HG02623 (cell line): ENCODE results near the gene OSGIN1.
"Not testable (repeated sequence)": the region's sequence is repeated elsewhere in the genome, so short reads cannot be mapped to it uniquely, and the experiment has no call there.

Source experiments
- ATAC-seq: cut with Tn5 transposase; IDR thresholded peaks from one replicate; pipeline ENCODE4 v1.9.1; 2021; ENCODE audit warnings: moderate library complexity; ENCODE audit not compliant: unreplicated experiment

OSGIN1 gene

DNA sequence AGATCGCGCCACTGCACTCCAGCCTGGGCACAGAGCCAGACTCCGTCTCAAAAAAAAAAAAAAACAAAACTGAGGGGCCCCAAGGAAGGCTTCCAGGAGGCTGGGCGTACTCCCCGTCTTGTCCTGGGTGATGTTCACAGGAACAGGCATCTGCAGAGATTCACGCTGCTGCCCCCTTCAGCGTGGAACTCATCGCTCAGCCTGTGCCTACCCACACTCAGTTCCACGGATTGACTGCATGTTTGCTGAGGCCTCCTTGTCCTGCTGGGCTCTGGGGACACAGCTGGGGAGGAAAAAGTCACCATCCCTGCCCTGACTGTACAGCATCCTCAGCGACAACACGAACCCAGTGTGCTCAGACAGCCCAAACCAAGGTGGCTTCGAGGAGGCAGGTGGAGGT lies 12.9 kb upstream of the OSGIN1 start:
- no peak for ATAC-seq

DNA sequence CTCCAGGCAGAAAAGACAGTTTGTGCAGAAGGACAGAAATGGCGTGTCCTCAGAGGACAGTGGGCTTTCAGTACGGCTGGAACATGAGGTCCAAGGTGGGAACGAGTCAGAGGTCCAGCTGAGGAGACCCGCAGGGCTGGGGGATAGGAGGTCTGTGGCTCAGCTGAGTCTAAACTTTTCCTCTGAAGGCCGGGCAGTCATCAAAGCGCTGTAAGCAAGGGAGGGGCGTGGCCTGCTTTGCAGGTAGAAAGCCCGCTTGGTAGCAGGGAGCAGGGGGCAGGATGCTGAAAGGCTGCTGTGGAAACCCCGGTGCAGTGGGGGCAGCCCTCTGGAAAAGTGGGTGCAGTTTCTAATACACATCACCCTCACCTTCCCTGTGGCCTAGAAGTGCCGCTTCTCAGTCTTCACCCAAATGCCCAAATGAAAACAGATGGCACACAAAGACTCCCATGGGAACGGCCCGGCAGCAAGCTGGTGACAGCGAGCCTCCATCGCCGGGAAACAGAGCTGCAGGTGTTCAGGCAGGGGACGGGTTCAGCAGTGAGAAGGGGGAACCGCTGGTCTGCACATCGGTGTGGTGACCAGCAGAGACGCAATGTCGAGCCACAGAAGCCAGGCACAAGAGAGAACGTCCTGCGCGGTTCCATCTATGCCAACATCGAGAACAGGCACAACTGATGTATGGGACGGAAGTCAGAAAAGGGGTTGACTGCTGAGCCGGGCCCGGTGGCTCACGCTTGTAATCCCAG lies 12.2 kb upstream of the OSGIN1 start:
- ATAC-seq = no peak

- ATAC-seq = not testable (repeated sequence)
Observed at GRCh38 chr16:83941546-83941945, 11.5 kb upstream of the OSGIN1 start.

DNA sequence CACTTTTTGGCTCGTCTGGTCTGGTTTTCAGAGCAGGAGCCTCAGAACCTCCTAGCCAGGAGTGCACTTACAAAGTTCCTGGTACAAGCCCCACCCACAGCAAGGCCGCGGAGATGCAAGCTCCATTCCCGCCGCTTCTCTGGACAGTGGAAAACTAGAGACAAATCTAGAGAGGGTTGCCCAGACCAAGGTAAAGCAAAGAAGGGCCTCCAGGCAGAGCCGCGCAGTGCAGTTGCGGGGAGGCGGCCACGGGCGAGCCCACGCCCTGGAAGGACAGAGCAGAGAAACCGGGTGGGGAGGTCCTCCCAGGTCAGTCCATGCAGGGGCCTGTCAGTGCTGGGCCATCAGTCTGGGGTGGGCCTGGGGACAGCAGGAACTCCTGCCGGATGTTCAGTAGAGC lies 11.0 kb upstream of the OSGIN1 start:
- ATAC-seq = no peak

- no peak for ATAC-seq
Observed at GRCh38 chr16:83942815-83943515, 10.1 kb upstream of the OSGIN1 start.

- ATAC-seq = no peak
Observed at GRCh38 chr16:83943516-83944050, 9.5 kb upstream of the OSGIN1 start.

- ATAC-seq = no peak
Observed at GRCh38 chr16:83945587-83945986, 7.5 kb upstream of the OSGIN1 start.

DNA sequence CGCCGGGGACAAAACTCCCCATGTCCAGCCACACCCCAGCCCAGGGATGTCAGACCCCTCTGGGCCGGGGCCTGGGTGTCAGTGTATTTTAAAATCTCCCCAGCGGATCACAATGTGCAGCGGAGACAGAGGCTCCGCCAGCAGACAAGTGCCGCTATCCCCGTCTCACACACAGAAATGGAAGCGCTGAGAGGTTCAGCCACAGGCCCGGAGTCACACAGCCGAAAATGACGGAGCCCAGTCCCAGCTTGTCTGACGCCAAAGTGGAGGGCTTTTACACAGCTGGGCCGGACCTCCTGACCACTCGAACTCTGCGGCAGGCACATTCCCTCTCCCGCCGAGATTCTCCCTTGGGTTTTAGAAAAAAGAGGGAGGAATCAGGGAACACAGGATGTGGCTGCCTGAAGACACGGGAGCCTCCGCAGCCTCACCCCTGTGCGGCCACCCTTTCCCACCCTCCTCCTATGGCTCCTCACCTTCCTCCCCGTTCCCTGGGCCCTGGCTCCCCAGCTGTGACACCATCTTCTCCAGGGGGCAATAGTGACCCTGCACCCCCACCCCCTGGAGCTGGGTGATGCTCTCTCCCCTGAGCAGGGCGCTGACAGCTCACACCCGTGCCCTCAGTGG lies 6.8 kb upstream of the OSGIN1 start:
- ATAC-seq = no peak

- ATAC-seq = no peak
Observed at GRCh38 chr16:83946781-83947566, 6.1 kb upstream of the OSGIN1 start.

DNA sequence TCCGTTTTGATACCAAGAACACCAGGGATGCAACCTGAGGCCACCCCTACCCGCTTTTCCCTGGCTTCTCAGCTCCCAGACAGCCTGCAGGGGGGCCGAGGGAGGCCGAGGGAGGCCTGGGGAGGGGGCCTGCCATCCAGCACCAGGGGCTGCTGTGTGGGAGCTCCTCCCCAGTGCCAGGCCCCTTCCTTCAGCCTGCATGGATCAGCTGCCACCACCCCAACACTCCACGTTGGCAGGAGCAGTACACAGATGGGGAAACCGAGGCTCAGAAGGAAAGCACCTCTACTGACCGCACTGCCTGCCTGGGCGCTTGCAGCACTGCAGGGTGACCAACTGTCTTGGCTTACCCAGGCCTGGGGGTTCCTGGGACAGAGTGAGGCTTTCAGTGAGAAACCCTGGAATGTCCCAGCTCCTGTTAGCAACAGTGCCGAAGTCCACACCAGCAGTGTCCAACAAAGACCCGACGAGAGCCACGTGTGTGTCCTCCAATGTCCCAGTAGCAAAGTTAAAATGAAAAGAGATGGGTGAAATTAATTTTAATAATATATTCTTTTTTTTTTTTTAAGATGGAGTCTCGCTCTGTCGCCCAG lies 5.3 kb upstream of the OSGIN1 start:
- no peak for ATAC-seq

DNA sequence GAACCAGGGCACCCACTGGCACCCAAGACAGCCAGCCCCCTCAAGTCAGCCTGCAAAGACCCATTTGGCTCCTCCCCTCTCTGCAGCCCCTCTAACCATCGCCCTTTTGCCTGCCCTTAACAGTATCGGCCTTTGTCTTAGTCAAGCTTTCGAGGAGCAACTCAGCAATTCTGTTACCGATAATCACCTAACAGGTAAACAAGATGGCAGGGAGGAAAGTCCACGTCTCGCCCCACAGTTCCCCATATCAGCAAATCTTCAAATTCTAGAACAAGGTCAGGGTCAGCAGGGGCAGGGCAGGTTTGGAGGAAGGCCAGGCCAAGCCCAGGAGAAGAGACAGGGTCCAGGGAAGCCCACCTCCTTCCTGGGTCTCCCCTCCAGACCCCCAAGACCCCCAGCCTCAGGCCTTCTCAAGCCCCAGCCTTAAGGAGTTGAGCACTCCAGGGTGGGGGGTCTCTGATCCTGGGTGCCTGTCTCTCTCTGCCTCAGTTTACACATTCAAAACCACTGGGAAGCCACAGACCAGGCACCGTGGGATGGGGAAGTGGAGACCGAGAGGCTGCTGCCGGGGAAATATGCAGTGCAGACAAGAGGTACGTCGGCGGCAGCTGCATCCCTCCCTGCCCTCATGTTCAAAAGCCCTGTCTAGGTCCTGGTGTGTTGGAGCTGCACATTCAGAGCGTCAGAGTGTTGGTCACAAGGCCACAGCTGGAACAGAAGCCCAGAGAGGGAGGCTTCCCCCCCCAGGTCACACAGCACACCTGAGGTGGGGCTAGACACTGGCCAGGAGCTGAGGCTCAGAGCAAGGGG lies 3.9 kb upstream of the OSGIN1 start:
- no peak for ATAC-seq

DNA sequence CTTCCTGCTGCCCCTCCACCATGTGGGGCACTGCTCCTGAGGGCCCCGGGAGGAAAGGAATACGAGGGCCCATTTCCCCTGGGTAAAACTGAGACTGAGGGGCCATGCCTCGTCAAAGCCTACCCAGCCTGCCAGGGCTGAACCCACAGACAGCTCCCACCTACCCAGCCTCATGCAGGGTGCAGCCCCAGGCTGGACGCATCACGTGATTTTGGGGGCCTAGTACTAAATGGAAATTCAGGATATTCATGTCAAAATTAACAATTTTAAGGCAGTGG lies 3.4 kb upstream of the OSGIN1 start:
- ATAC-seq = no peak

DNA sequence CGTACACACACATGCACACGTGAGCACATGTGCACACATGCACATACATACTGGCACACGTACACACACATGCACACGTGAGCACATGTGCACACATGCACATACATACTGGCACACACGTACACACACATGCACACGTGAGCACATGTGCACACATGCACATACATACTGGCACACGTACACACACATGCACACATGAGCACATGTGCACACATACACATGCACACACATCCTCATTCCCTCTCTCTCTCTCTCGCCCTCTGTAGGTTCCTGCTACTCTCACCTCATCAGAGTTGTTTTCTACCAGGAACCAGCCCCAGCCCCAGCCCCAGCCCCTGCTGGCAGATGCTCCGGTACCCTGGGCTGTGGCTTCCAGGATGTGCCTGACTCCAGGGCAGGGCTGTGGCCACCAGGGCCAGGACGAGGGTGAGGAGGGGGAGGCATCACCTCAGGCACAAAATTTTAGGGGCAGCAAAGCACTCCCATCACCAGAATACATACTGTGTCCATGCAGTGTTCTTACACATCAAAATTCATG lies 2.1 kb upstream of the OSGIN1 start:
- not testable (repeated sequence) for ATAC-seq

- ATAC-seq = no peak
Observed at GRCh38 chr16:83951544-83951943, 1.5 kb upstream of the OSGIN1 start.

GRCh38 chr16:83952587-83952939 lies 477 bp upstream of the OSGIN1 start:
- no peak for ATAC-seq

GRCh38 chr16:83953796-83954576 lies 946 bp downstream of the OSGIN1 start:
- ATAC-seq = no peak

DNA sequence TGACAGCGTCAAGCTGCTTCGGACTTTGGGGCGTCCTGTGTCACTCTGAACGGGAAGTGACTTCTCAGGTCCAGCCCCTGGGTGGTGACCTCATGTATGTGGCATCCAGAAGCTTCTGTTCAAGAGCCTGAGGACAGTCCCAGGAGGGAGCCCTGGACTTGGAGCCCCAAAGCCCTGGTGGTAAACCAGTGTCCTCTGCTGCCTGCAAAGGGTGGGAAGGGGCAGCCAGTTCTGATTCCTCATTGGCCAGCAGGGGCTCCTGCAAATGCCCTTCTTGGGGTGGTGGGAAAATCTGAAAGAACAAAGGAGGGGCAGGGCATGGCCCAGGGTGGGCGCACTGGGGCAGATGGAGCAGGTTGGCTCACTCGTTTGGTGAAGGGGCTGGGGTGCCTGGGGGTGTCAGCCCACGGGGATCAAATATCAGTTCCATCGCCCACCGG lies 1.6 kb downstream of the OSGIN1 start:
- ATAC-seq = no peak

GRCh38 chr16:83955218-83956130 lies 2.4 kb downstream of the OSGIN1 start:
- no peak for ATAC-seq
